NCI-H2171 treated with DMSO at 0.1 percent for 48 hours (cell line): ENCODE data around the gene HMG20B.

Experiments
- DNase-seq: peaks from one replicate; lab custom pipeline; 2025; lab: John Stamatoyannopoulos, UW

HMG20B gene

GRCh38 chr19:3622224-3622623, 49.5 kb downstream of the HMG20B start:
- DNase-seq = no peak

GRCh38 chr19:3623716-3624115, 51.0 kb downstream of the HMG20B start:
- no peak for DNase-seq

- DNase-seq = no peak
Observed at GRCh38 chr19:3625996-3626472, 53.3 kb downstream of the HMG20B start.

GRCh38 chr19:3626473-3627350, 54.0 kb downstream of the HMG20B start, which contains the start of gene CACTIN:
CACTIN (minus strand) TSS chr19:3626790; CDS start chr19:3626762, 28 bp downstream.
- peak; percentile 99 for DNase-seq

DNA sequence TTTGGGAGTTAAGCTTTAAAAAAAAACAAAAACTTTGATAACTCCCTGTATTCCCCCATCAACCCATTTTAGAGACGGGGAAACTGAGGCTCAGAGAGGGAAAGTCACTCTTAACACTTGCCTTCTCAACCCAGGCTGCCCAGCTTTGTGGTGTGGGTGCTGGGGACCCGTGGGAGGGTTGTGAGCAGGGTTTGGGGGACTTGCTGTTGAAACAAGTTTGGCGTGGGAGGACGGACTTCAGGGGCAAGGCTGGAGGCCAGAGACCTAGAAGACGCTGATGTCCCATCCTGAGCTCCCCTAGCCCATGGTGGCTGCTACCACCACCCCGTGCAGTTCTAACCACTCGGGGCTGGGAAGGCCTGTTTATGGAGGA, 54.6 kb downstream of the HMG20B start:
- no peak for DNase-seq
